ENCODE measurements around the gene ZNF669.
"Not testable (repeated sequence)": the region's sequence is repeated elsewhere in the genome, so short reads cannot be mapped to it uniquely, and the experiment has no call there.

Gene ZNF669

DNA sequence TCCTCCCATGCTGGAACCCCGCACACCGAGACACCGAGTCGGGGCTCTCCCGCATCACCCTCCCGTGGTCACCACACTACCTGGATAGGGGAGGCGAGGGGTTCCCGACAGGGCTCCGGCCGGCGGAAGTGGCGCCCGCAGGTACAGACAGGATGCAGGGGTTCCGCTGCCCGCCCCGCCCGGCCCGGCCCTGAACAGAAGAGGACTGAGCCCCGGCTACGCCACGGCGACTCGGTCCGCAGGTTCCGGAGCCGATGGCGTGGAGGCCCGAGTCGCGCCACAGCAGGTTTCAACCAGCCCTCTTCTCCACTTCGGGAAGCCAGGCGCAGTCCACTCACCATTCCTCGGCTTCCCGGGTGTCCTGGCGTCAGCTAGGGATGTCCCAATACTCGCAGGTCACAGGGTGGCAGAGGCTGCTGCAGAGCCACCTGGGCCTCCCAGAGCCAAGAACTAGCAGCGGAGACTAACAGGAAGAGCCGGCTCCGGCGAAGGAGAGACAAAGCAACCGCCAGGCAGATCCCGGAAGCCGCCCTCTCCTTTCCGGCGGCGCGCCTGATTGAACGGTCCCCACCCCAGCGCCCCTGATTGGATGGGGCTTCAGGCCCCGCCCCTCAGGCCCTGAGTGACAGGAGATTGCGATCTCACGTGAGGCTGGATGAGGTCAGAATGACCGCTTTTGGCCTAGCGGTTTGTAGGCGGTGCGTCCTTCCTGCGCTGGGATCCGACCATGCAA, at the start of gene ZNF669:
Gene ZNF669, minus strand, starts transcription at position 498 of the 733 bp plus-strand sequence. Its CDS starts 157 bp downstream, at position 341.
- in situ Hi-C loops (cut with MboI; ENCODE audit: low sequenced_read_pairs) = no loop called here

DNA sequence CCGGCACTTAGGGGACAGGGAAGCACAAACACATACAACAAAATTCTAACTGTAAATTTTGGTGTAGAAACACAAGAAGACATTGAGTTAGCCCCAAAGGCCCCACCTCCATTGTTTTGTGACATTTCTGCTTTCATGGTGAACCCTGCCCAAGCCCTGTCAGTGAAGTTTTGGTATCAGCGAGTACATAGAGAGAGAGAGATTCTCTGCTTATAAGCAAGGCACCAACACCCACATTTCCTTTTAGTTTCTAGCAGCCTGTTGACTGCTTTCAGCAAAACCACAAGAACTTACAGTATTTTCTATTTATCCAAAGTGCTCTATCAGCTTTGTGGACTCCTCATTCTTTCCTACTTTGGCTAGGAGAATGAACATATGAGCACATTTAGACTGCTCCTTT, 43.6 kb upstream of the ZNF669 start:
- in situ Hi-C loops (cut with MboI; ENCODE audit: low sequenced_read_pairs) = no loop called here

DNA sequence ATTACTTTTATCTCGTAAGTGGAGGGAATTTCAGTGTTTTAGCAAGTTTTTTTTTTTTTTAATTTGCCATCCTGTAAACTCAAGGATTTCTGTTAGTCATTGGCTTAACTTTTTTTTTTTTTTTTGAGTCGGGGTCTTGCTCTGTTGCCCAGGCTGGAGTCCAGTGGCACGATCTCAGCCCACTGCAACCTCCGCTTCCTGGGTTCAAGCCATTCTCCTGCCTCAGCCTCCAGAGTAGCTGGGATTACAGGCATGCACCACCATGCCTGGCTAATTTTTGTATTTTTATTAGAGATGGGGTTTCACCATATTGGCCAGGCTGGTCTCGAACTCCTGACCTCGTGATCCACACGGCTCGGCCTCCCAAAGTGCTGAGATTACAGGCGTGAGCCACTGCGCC, 43.0 kb upstream of the ZNF669 start:
- in situ Hi-C loops (cut with MboI; ENCODE audit: low sequenced_read_pairs) = not testable (repeated sequence)

DNA sequence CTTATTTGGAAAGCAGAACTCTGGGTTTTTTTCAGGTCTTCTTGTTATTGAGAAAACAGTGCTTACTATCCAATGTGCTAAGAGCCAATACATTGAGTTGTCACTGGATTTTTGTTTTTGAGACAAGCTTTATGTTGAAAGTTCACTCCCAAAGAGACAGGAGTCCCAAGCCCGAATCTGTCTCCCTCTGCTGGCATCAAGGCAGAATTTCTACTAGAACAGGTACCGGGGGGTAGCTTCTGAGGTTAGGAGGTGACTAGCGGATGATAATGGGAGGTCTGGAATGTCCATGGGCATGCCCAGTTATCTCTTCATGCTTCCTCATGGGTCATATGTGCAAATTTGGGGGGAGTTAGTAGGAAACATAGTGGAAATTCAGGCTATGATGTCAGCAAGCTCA, 42.5 kb upstream of the ZNF669 start:
- in situ Hi-C loops (cut with MboI; ENCODE audit: low sequenced_read_pairs) = no loop called here

DNA sequence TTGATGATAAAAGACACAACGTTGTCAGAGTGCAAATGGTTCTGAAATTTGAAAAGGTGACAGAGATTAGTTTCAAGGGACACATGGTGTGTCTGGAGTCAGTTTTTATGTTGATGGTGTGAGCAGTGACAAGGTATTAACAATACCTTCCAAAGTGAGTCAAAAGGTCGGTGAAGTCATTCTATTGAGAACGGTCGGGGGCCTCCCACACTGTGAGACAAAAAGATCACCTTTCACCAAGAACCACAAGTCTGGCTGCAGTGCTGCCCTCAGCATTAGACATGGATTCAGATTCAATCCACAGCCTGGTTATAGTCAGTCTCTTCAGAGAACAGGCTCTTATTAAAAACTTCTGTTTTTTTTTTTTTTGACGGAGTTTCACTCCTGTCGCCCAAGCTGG, 41.1 kb upstream of the ZNF669 start:
- in situ Hi-C loops (cut with MboI; ENCODE audit: low sequenced_read_pairs) = no loop called here

- in situ Hi-C loops (cut with MboI; ENCODE audit: low sequenced_read_pairs) = not testable (repeated sequence)
Measured at GRCh38 chr1:247139557-247139956, 35.4 kb upstream of the ZNF669 start.

DNA sequence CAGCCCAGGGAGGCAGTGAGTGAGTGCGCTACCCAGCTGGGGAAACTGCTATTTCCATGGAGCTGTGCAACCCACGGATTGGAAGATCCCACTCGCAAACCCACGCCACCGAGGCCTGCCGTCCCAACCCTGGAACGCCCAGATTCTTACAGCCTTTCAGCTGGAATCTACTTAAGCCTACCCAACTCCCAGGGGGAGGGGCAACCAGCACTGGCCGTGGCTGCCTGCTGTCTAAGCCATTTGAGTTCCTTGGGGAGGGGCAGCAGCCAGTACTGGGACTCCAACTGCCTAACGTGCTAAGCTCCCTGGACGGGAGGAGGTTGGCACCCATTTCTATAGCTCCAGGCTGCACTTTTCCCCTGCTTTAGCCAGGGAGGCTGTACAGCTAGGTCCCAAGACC, 27.1 kb upstream of the ZNF669 start:
- in situ Hi-C loops (cut with MboI; ENCODE audit: low sequenced_read_pairs) = no loop called here

DNA sequence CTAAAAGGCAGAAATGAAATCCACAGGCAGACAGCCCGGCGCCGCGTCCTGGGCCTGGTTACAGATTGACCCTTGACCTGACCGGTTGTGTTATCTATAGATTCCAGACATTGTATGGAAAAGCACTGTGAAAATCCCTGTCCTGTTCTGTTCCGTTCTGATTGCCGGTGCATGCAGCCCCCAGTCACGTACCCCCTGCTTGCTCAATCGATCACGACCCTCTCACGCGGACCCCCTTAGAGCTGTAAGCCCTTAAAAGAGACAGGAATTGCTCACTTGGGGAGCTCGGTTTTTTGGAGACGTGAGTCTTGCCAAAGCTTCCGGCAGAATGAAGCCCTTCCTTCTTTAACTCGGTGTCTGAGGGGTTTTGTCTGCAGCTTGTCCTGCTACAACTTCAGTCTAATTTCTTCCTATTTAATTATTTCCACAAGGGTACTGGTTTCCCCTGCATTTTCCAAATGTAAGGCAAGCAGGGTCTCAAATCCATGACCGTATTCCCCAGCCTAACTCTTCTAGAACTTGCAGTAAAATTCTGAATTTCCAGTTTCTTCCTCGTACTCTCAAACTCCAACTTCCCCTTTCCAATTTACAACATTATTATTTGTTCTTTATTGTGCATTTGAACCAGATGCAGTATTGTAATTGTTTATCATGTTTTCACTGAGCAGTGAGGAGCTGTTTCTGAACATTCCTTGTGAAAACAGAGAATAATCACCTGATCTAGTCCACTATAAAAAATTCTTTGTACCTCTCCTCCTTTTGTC, 23.5 kb upstream of the ZNF669 start:
- in situ Hi-C loops (cut with MboI; ENCODE audit: low sequenced_read_pairs) = not testable (repeated sequence)

DNA sequence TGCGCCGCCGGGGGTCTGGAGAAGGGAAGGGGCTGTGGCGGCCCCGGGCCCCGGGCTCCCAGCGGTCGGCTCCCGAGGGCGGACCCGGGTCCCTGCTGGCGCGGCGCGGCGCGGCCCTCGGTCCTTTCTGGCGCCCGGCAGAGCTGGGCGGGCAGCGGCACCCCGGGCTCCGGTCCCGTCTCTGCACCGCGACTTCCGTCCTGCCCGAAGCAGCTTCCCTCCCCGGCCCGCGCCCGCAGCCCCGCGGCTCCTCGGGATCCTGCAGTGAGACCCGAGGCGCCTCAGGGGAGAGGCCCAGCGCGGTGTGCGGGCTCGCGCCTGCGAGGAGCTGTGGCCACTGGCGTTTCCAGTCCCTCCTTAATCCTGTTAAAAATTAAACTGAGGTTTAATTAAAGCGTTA, 22.4 kb upstream of the ZNF669 start:
- in situ Hi-C loops (cut with MboI; ENCODE audit: low sequenced_read_pairs) = not testable (repeated sequence)

GRCh38 chr1:247126166-247126565, 22.0 kb upstream of the ZNF669 start:
- in situ Hi-C loops (cut with MboI; ENCODE audit: low sequenced_read_pairs) = not testable (repeated sequence)

- in situ Hi-C loops (cut with MboI; ENCODE audit: low sequenced_read_pairs) = no loop called here
Measured at GRCh38 chr1:247121382-247121781, 17.2 kb upstream of the ZNF669 start.

DNA sequence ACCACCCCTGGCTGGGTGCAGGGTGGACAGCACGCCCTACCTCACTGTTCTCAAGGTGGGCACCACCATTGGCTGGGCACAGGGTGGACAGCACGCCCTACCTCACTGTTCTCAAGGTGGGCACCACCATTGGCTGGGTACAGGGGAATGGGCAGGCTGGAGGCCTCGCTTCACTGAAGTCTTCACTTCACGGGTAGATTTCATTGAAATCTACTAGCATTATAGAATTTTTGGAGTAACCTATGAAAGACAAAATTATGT, 16.2 kb upstream of the ZNF669 start:
- in situ Hi-C loops (cut with MboI; ENCODE audit: low sequenced_read_pairs) = not testable (repeated sequence)

DNA sequence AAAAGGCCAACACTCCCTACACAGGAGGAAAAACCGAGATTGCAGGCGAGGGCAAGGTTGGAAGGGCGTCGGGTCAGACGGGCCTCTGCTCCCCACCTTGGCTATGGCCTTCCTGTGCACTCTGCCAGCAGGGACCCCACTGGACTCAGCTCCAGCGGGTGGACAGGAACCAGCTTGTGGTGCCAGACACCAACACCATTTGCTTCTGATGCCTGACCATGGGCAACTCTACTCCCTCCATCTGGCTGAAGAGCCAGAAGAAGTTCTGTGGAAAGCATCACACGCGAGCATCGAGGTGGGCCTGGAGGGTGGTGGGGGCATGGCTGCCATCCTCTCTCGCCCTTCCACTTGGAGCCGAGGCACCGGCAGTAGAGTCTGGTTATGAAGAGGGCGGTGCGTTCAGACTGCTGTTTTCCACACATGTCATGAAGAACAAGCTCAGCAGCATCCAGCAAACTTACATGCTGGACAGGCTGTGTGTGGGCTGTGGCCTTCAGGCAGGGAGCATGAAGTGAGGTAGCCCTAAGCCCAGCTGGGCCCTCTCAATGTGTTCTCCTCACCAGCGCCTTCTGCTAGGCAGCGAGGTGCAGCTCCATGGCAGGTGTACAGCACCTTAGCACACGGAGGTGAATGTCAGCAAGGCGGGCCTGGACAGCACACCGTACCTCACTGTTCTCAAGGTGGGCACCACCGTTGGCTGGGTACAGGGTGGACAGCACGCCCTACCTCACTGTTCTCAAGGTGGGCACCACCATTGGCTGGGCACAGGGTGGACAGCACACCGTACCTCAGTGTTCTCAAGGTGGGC, 15.6 kb upstream of the ZNF669 start:
- in situ Hi-C loops (cut with MboI; ENCODE audit: low sequenced_read_pairs) = no loop called here

DNA sequence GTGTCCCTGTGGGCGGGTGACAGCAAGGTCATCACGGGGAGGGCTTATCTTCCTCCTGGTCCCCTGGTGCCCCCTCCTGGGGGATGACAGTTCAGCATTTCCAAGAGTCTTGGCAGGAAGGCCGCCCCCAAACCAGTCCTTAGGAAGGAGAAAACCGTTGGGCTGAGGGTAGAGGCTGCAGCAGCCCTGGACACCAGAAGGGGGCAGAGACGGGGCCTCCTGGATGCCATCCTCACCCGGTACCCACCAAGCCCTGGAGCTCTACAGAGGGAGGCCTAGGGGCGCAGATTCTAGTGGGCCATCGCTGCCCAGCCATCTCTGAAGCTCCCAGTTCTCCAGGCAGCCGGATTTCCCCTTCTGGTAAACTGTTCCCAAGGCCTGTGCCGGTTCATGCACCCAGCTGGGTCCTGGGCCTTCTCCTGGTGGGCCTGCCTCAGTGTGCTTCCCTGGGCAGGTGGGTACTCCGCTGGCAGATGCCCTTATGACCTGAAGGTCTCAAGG, 14.8 kb upstream of the ZNF669 start:
- in situ Hi-C loops (cut with MboI; ENCODE audit: low sequenced_read_pairs) = no loop called here

GRCh38 chr1:247115545-247115944, 11.4 kb upstream of the ZNF669 start:
- in situ Hi-C loops (cut with MboI; ENCODE audit: low sequenced_read_pairs) = no loop called here

DNA sequence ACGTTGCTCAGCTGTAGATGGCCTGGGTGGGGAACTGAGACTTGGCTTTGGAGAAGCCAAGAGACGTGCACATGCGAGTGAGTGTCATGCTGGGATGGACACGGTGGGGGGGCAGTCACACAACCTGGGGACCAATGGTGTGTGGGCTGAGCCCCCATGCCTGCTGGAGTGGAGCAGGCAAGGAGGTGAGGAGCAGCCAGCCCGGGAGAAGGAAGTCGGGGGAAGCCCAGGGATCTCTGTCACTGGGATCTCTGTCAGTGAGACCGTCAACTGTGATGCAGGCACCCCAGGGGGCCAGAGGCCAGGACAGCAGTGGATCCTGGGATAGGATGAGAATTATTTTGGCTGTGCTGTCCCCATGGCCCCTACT, 11.0 kb upstream of the ZNF669 start:
- in situ Hi-C loops (cut with MboI; ENCODE audit: low sequenced_read_pairs) = no loop called here

DNA sequence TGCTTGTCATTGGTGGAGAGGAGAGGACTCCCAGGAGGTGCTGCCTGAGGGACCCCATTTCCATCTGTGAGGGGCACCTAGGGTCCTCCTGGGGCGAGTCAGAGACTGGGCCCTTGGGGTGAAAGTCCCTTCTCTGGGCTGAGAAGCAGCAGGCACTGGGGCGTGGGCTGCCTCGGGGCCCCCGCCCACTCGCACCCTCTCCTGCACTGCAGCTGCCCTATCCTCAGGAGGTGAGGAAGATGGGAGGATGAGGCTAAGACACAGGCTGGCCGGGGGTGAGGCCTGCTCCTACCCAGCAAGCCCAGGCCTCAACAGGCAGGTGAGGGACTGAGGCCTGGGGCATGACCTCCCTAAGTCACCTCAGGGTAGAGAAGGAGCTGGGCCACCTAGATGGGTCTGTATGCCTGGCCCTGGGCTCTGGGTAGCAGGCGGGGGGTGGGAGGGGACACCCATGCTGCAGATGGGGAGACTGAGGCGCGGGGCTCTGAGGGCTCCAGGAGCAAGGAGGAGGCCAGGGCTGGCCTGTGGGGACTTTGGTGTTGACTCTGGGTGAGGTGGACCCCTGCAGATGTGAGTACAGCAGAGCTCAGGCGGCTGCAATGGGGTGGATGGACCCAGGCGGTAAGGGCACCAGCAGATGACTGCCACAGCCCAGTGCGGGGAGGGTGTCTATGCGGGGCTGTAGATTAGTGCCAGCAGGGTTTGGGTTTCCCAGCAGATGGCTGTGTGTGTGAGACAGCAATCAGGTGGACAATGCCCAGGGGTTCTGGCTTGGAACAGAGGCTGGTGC, 10.4 kb upstream of the ZNF669 start:
- in situ Hi-C loops (cut with MboI; ENCODE audit: low sequenced_read_pairs) = no loop called here

DNA sequence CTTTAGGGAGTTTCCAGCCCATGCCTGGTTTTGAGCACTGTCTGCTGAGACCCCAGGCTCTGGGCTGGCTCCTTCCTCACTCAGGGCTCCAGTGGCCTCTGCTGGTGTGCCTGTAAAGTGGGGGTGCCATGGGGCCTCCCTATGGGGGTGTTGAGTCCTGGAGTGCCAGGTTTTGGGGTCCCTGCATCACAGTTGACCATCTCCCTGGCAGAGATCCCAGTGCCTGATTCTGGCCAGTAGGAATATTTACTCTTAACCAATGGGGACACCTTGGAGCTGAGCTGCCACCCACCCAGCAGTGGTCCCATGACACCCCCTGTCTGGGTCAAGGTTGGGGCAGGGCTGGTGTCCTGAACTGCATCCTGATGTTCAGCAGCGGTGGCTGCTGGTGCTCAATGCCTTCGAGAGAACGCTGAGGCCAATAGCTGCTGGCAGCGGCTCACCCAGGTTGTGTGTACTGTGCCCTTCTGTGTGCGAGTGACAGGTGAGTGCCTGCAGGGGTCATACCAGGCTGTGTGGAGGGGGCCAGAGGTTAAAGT, 9.6 kb upstream of the ZNF669 start:
- in situ Hi-C loops (cut with MboI; ENCODE audit: low sequenced_read_pairs) = no loop called here

GRCh38 chr1:247113094-247113497, 8.9 kb upstream of the ZNF669 start:
- in situ Hi-C loops (cut with MboI; ENCODE audit: low sequenced_read_pairs) = no loop called here

GRCh38 chr1:247112479-247112781, 8.3 kb upstream of the ZNF669 start:
- in situ Hi-C loops (cut with MboI; ENCODE audit: low sequenced_read_pairs) = no loop called here

Data from HL-60/S4 treated with retinoic acid at 250 ng/mL for 4 days and 3 days (cell line).